Right atrium auricular region (tissue), 2 donors: Measurements from ENCODE around the gene GNG11. TPM values are rescaled to one million over a fixed set of nuclear protein-coding genes. Genes with fewer than 3 reads are reported as not detected.

ENCODE experiments used
- DNase-seq: peaks from one replicate; pipeline ENCODE4 v3.0.0-alpha.2; 2019; ENCODE audit warnings: low spot score
- H3K27ac ChIP-seq, 2 donors: fragments of 200-600 bp; sonication (generic); 1 replicate in 1 of 2; 2 replicates in 1 of 2; pipeline ENCODE4 v1.5.1; 2016 to 2019
- H3K27me3 ChIP-seq, 2 donors: fragments of 200-600 bp; sonication (generic); one replicate each; pipeline versions ENCODE4 v1.5.1 to v1.6.0; 2017 to 2019
- H3K36me3 ChIP-seq: fragments of 200-600 bp; sonication (generic); one replicate; pipeline ENCODE4 v1.5.1; 2016
- H3K4me1 ChIP-seq, 2 donors: fragments of 200-600 bp; sonication (generic); one replicate each; pipeline versions ENCODE4 v1.5.1 to v1.6.0; 2017 to 2019
- H3K4me3 ChIP-seq, 2 donors: fragments of 200-600 bp; sonication (generic); 1 replicate in 1 of 2; 2 replicates in 1 of 2; pipeline ENCODE4 v1.5.1; 2017 to 2019; ENCODE audit warnings: mild to moderate bottlenecking in 1 of 2, moderate library complexity in 1 of 2
- H3K9me3 ChIP-seq, 2 donors: fragments of 200-600 bp; sonication (generic); one replicate each; pipeline ENCODE4 v1.5.1; 2019
- total RNA-seq, 2 donors: library from RNA; depleted of rRNA; stranded (reverse); fragments of >200 nt; gene quantifications; one replicate each; pipeline ENCODE4 v1.1.0, GENCODE V29; 2016
- TF ChIP-seq, protein P1 (sequence below), 2 donors: fragments of 200-600 bp; sonication (generic); IDR thresholded peaks; one replicate each; pipeline ENCODE4 v1.5.1; 2019; ENCODE audit warnings: antibody characterized with exemption in 2 of 2

The GNG11 gene
- total RNA-seq, 2 donors from 2014 or later = 18.2 to 21.8 TPM

DNA sequence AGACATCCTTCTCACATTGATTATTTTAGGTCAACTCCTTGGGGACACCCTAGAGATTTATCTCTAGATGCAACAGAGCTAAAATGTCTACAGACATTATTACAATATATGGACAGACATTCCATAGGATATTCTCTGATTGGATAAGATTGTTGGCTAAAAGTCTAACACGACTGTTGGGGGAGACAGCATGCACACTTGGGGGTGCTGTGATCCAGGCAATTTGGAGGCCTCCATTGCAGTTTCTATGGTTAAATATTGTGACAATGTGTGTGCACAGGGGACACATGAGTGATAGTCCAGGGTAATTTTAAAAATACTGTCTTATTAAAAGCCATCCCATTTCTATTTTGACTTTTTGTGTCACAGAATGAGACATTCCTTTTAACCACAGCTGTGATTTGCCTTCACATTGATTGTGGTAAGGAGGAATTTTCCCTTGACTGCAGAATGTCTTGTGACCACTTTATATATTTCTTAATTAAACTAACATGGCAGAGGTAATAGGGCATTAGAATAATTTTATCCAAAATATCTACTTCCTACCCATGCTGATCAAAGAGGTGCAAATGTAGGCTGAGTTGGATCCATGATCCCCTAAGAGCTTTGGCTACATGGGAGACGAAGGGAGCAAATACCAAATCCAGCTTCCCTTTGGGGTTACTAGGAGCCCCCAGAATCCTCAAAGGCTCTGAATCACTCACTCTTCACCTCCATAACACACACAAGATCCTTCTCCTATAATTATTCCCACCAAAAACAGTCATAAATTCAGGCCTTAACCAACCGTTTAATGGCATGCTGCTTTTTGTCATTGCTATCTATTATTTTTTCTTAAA lies 38.2 kb upstream of the GNG11 start:
- Histone ChIP-seq H3K27ac (no peak overlapping the region), H3K36me3 (no peaks in the 10 kb centered on the region), H3K9me3 (peaks cover 0 to 12% of the 10 kb centered on the region in 2 donors), H3K27me3 (no peaks in the 10 kb centered on the region), H3K4me3 (no peak overlapping the region), H3K4me1 (no peaks in the 10 kb centered on the region)
- DNase-seq = no peak
- TF ChIP-seq, protein P1, sequence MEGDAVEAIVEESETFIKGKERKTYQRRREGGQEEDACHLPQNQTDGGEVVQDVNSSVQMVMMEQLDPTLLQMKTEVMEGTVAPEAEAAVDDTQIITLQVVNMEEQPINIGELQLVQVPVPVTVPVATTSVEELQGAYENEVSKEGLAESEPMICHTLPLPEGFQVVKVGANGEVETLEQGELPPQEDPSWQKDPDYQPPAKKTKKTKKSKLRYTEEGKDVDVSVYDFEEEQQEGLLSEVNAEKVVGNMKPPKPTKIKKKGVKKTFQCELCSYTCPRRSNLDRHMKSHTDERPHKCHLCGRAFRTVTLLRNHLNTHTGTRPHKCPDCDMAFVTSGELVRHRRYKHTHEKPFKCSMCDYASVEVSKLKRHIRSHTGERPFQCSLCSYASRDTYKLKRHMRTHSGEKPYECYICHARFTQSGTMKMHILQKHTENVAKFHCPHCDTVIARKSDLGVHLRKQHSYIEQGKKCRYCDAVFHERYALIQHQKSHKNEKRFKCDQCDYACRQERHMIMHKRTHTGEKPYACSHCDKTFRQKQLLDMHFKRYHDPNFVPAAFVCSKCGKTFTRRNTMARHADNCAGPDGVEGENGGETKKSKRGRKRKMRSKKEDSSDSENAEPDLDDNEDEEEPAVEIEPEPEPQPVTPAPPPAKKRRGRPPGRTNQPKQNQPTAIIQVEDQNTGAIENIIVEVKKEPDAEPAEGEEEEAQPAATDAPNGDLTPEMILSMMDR (IDR thresholded peaks at IDR 0.05) = no peak

DNA sequence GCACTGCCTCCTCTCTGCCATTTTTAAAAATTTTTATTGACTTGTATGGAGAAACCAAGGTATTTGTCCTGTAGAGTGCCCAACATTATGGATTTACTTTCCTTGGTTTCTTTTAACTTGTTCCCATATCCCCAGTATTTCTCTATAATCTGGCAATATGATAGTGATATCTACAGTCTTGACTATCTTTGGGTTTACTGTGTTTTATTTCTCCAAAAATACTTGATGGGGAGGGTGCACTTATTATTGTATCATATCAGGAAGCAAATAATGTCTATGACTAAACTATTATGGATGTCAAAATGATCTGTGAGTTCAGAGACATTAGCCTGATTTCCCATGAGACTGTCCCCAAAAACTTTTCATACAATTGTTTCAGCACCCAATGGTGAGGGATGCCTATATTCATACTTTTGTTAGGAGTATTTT lies 37.6 kb upstream of the GNG11 start:
- Histone ChIP-seq H3K4me1 (no peaks in the 10 kb centered on the region), H3K4me3 (no peak overlapping the region), H3K9me3 (peaks cover 0 to 9% of the 10 kb centered on the region in 2 donors), H3K27ac (no peak overlapping the region), H3K36me3 (no peaks in the 10 kb centered on the region), H3K27me3 (no peaks in the 10 kb centered on the region)
- no peak for DNase-seq
- TF ChIP-seq, protein P1 (IDR thresholded peaks at IDR 0.05) = no peak

DNA sequence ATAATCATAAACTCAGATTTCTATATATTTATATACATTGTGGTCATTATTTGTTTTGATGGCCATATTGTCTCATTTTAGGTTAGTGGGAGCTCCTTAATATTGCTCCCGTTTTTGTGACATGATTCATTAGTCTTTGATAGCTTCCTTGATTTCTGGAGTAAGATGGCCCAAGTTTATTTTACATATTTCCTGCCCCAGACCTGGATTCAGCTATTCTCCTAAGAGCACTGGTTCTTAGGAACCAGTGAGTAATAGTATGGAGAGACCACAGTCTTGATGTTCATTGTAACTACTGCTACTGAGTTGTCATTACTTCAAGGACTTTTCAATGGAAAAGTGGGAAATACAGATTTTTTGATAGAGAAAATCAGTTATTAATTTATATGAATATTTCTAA lies 37.0 kb upstream of the GNG11 start:
- Histone ChIP-seq H3K36me3 (no peaks in the 10 kb centered on the region), H3K4me3 (no peak overlapping the region), H3K27me3 (no peaks in the 10 kb centered on the region), H3K9me3 (peaks cover 0 to 4% of the 10 kb centered on the region in 2 donors), H3K27ac (no peak overlapping the region), H3K4me1 (no peaks in the 10 kb centered on the region)
- TF ChIP-seq, protein P1 (IDR thresholded peaks at IDR 0.05) = no peak
- DNase-seq = no peak

DNA sequence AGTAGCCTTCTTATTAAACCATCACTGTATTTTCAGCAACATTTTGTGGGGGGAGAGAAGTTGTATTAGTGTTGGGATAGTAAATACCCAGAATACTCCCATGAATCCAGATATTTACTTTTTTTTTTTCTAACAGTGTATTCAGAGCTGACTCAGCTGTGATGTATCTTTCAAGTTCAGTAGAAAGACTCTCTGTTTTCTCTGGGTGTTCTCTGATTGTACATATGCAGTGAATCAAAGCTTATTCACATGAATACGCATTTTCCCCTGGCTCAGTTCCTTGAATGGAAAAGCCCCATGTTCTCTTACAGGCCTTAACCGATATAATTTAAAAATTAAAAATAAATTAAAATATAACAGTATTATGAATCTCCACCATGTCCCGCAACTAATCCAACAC lies 32.3 kb upstream of the GNG11 start:
- Histone ChIP-seq H3K4me1 (peaks cover 0 to 12% of the 10 kb centered on the region in 2 donors), H3K4me3 (no peak overlapping the region), H3K9me3 (no peaks in the 10 kb centered on the region), H3K36me3 (no peaks in the 10 kb centered on the region), H3K27me3 (no peaks in the 10 kb centered on the region), H3K27ac (no peak overlapping the region)
- no peak for DNase-seq
- TF ChIP-seq, protein P1 (IDR thresholded peaks at IDR 0.05) = no peak

DNA sequence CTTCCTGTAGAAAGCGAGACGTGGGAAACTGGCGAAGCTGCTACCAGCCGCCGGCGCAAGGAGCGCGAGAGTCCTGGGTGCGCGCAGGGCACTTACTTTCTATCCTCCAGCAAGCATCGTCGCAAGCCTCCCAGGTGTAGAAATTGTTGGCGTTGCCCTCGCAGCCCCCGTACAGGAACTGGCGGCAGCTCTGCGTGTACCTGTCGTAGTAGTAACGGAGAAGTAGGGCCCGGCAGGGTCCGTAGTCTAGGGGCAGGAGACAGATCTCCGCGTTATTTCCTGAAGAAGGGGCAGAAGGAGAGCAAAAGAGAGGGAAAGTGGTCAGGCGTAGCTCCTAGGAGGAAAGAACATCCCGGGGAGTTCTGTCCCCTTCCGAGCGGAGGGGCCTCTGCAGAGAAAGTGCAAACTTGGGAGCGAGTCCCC lies 31.5 kb upstream of the GNG11 start:
- Histone ChIP-seq H3K4me1 (peaks cover 0 to 17% of the 10 kb centered on the region in 2 donors), H3K36me3 (no peaks in the 10 kb centered on the region), H3K27ac (peak overlapping the region in 1 of 2 donors; percentile 42), H3K9me3 (no peaks in the 10 kb centered on the region), H3K27me3 (no peaks in the 10 kb centered on the region), H3K4me3 (peak overlapping the region; percentile 44 to 61)
- TF ChIP-seq, protein P1 (IDR thresholded peaks at IDR 0.05) = peak in 1 of 2 donors; percentile 16
- DNase-seq = no peak
